PC-3 (cell line): Measurements from ENCODE around the gene GLI3. TPM values are rescaled to one million over a fixed set of nuclear protein-coding genes. Genes with fewer than 3 reads are reported as not detected.
A peak's percentile ranks its signal among the peaks of the same experiment; 100 is the strongest.

ENCODE experiments used
- ATAC-seq: fragments of 200-7000 bp; cut with Tn5 transposase; 2 replicates; pipeline ENCODE4 v1.9.1; 2020; ENCODE audit warnings: mild to moderate bottlenecking, moderate library complexity
- BruUV-seq: library from RNA; stranded (reverse); fragments of 400-500 nt; replicated peaks from 2 replicates; lab custom pipeline; 2021; lab: Mats Ljungman, UMichigan
- CTCF ChIA-PET: fragments of 300-600 bp; sonication (Branson Sonifier 250); formaldehyde crosslinking; loops from one replicate; lab custom pipeline; 2022; ENCODE audit warnings: antibody characterized with exemption; lab: Charles Lee
- POLR2A ChIA-PET: fragments of 300-600 bp; sonication (Branson Sonifier 250); formaldehyde crosslinking; loops from one replicate; lab custom pipeline; 2022; ENCODE audit warnings: antibody characterized with exemption; ENCODE audit not compliant: unreplicated experiment; lab: Charles Lee
- DNase-seq: peaks from one replicate; pipeline ENCODE4 v3.0.0-alpha.2; 2015
- H2AFZ ChIP-seq: fragments of 300-600 bp; sonication (generic); 2 replicates; pipeline ENCODE4 v1.6.0; 2016; ENCODE audit warnings: antibody characterized with exemption, low read length
- H3F3A ChIP-seq: fragments of 300-600 bp; sonication (generic); one replicate; pipeline ENCODE4 v1.6.0; 2017; ENCODE audit warnings: antibody characterized with exemption, low read length, control low read depth, mild to moderate bottlenecking; ENCODE audit not compliant: unreplicated experiment
- H3K27ac ChIP-seq: fragments of 300-600 bp; sonication (generic); 2 replicates; pipeline ENCODE4 v1.5.1; 2016; ENCODE audit warnings: mild to moderate bottlenecking, low read length
- H3K27me3 ChIP-seq: fragments of 300-600 bp; sonication (generic); 2 replicates; pipeline ENCODE4 v1.6.1; 2016; ENCODE audit warnings: low read length, mixed read lengths
- H3K36me3 ChIP-seq: fragments of 300-600 bp; sonication (generic); 2 replicates; pipeline ENCODE4 v1.6.1; 2016; ENCODE audit warnings: low read depth, mixed run types, low read length, mixed read lengths
- H3K4me1 ChIP-seq: fragments of 300-600 bp; sonication (generic); 2 replicates; pipeline ENCODE4 v1.5.1; 2016; ENCODE audit warnings: low read length; ENCODE audit not compliant: insufficient read depth
- H3K4me2 ChIP-seq: fragments of 300-600 bp; sonication (generic); 2 replicates; pipeline ENCODE4 v1.6.0; 2016; ENCODE audit warnings: low read length
- H3K4me3 ChIP-seq: fragments of 300-600 bp; sonication (generic); 2 replicates; pipeline ENCODE4 v1.5.1; 2016; ENCODE audit warnings: mild to moderate bottlenecking, low read length, mixed read lengths
- H3K79me2 ChIP-seq: fragments of 300-600 bp; sonication (generic); 2 replicates; pipeline ENCODE4 v1.6.1; 2017; ENCODE audit warnings: low read length, mixed read lengths
- H3K9ac ChIP-seq: fragments of 300-600 bp; sonication (generic); 2 replicates; pipeline ENCODE4 v1.6.0; 2016; ENCODE audit warnings: mild to moderate bottlenecking, low read length
- H3K9me2 ChIP-seq: fragments of 300-600 bp; sonication (generic); replicated peaks from 2 replicates; pipeline ENCODE4 v1.6.1; 2016; ENCODE audit warnings: mixed run types, low read length, mixed read lengths
- H3K9me3 ChIP-seq: fragments of 300-600 bp; sonication (generic); 2 replicates; pipeline ENCODE4 v1.6.1; 2016; ENCODE audit warnings: low read length, mixed read lengths
- H4K20me1 ChIP-seq: fragments of 300-600 bp; sonication (generic); 2 replicates; pipeline ENCODE4 v1.6.1; 2016; ENCODE audit warnings: low read length, mixed read lengths
- EZH2 ChIP-seq: fragments of 300-600 bp; sonication (generic); IDR thresholded peaks from one replicate; pipeline ENCODE4 v1.6.1; 2017; ENCODE audit warnings: antibody characterized with exemption, mild to moderate bottlenecking, low read length; ENCODE audit not compliant: unreplicated experiment
- EZH2phosphoT487 ChIP-seq: fragments of 300-600 bp; sonication (generic); IDR thresholded peaks from 2 replicates; pipeline ENCODE4 v1.6.1; 2018; ENCODE audit warnings: mild to moderate bottlenecking, antibody characterized with exemption, low read length, borderline replicate concordance
- intact Hi-C: fragments of 100-400 bp; cut with micrococcal nuclease; formaldehyde crosslinking; loops from 2 replicates; pipeline ENCODE4 v1.9.0; 2023
- total RNA-seq: library from RNA; depleted of rRNA; stranded (reverse); fragments of >200 nt; gene quantifications from 2 replicates; pipeline ENCODE4 v1.2.3, GENCODE V29; 2014
- TF ChIP-seq, protein P1 (sequence below): fragments of 300-600 bp; sonication (generic); conservative IDR thresholded peaks from 2 replicates; pipeline ENCODE4 v1.5.1; 2017; ENCODE audit warnings: antibody characterized with exemption, low read depth, mild to moderate bottlenecking, low read length

Gene GLI3
- total RNA-seq, 1 experiment from 2014 or later: 3.5 TPM

DNA sequence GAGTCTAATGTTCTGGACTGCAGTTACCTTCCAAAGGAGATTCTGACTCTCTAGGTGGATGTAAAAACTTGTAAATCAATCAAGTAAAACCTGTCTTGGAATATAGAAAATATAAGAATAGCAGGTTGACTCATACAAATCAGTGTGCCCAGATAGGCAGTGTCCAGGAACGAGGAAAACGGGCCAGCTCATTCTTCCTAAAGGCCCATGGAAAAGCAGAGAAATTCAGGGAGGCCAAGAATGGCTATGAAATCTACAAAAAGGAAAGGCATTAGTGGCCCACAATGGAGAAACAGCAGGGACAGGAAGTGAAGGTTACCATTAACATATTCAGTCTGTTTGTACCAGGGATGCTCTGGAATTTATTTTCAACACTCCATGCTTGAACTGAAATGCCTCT lies 14.9 kb downstream of the GLI3 start:
- Histone ChIP-seq H3F3A (no peaks in the 10 kb centered on the region), H3K4me2 (no peak overlapping the region), H4K20me1 (no peaks in the 10 kb centered on the region), H2AFZ (no peak overlapping the region), H3K9me2 (no peaks in the 10 kb centered on the region), H3K79me2 (no peaks in the 10 kb centered on the region), H3K9ac (no peak overlapping the region), H3K4me3 (no peak overlapping the region), H3K9me3 (no peaks in the 10 kb centered on the region), H3K27ac (no peak overlapping the region), H3K4me1 (peaks cover 9% of the 10 kb centered on the region), H3K36me3 (no peaks in the 10 kb centered on the region), H3K27me3 (no peaks in the 10 kb centered on the region)
- ChIA-PET POLR2A (no interaction called here), CTCF (no interaction called here)
- intact Hi-C loops: no loop called here
- no peak for TF ChIP-seq EZH2
- TF ChIP-seq, protein P1, sequence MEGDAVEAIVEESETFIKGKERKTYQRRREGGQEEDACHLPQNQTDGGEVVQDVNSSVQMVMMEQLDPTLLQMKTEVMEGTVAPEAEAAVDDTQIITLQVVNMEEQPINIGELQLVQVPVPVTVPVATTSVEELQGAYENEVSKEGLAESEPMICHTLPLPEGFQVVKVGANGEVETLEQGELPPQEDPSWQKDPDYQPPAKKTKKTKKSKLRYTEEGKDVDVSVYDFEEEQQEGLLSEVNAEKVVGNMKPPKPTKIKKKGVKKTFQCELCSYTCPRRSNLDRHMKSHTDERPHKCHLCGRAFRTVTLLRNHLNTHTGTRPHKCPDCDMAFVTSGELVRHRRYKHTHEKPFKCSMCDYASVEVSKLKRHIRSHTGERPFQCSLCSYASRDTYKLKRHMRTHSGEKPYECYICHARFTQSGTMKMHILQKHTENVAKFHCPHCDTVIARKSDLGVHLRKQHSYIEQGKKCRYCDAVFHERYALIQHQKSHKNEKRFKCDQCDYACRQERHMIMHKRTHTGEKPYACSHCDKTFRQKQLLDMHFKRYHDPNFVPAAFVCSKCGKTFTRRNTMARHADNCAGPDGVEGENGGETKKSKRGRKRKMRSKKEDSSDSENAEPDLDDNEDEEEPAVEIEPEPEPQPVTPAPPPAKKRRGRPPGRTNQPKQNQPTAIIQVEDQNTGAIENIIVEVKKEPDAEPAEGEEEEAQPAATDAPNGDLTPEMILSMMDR: no peak
- no peak for TF ChIP-seq EZH2phosphoT487
- DNase-seq (no peak), ATAC-seq (no peak)
- BruUV-seq: no TSS peak

- no peaks in the 10 kb centered on the region for H3K9me2 ChIP-seq
- peaks cover 9% of the 10 kb centered on the region for H3K4me1 ChIP-seq
- ATAC-seq: no peak
- H3K9me3 ChIP-seq: no peaks in the 10 kb centered on the region
- CTCF ChIA-PET: no interaction called here
- H3K4me3 ChIP-seq: no peak overlapping the region
- BruUV-seq: TSS peak; percentile 12
- H4K20me1 ChIP-seq: no peaks in the 10 kb centered on the region
- no peak overlapping the region for H3K4me2 ChIP-seq
- intact Hi-C loops: no loop called here
- H3F3A ChIP-seq: no peaks in the 10 kb centered on the region
- POLR2A ChIA-PET: no interaction called here
- H3K36me3 ChIP-seq: no peaks in the 10 kb centered on the region
- no peaks in the 10 kb centered on the region for H3K27me3 ChIP-seq
- no peak overlapping the region for H3K9ac ChIP-seq
- no peaks in the 10 kb centered on the region for H3K79me2 ChIP-seq
- no peak for DNase-seq
- TF ChIP-seq EZH2phosphoT487 (no peak), EZH2 (no peak)
- TF ChIP-seq, protein P1: no peak
- no peak overlapping the region for H3K27ac ChIP-seq
- H2AFZ ChIP-seq: no peak overlapping the region
Measured at GRCh38 chr7:42221304-42221703, 15.7 kb downstream of the GLI3 start.

- no peaks in the 10 kb centered on the region for H3K79me2 ChIP-seq
- no peaks in the 10 kb centered on the region for H3K27me3 ChIP-seq
- no peaks in the 10 kb centered on the region for H3F3A ChIP-seq
- TF ChIP-seq, protein P1: no peak
- TF ChIP-seq EZH2phosphoT487 (no peak), EZH2 (no peak)
- DNase-seq: no peak
- ChIA-PET CTCF (no interaction called here), POLR2A (no interaction called here)
- H2AFZ ChIP-seq: no peak overlapping the region
- H3K4me3 ChIP-seq: no peak overlapping the region
- no peak overlapping the region for H3K4me2 ChIP-seq
- H3K9me2 ChIP-seq: no peaks in the 10 kb centered on the region
- BruUV-seq: no TSS peak
- no peak for ATAC-seq
- peaks cover 9% of the 10 kb centered on the region for H3K4me1 ChIP-seq
- no peak overlapping the region for H3K27ac ChIP-seq
- no peaks in the 10 kb centered on the region for H4K20me1 ChIP-seq
- H3K9ac ChIP-seq: no peak overlapping the region
- no peaks in the 10 kb centered on the region for H3K36me3 ChIP-seq
- H3K9me3 ChIP-seq: no peaks in the 10 kb centered on the region
- intact Hi-C loops: no loop called here
Measured at GRCh38 chr7:42219447-42219846, 17.6 kb downstream of the GLI3 start.
